Upper lobe of right lung (tissue), 1 donor: ENCODE measurements around the gene CS. TPM values are rescaled to one million over a fixed set of nuclear protein-coding genes. Genes with fewer than 3 reads are reported as not detected.
"Not testable (repeated sequence)": the region's sequence is repeated elsewhere in the genome, so short reads cannot be mapped to it uniquely, and the experiment has no call there.

ENCODE experiments used
- ATAC-seq: fragments of 200-7000 bp; cut with Tn5 transposase; one replicate; pipeline ENCODE4 v1.9.1; 2020; ENCODE audit warnings: mild to moderate bottlenecking, moderate library complexity
- DNase-seq: peaks from one replicate; pipeline ENCODE4 v3.0.0-alpha.2; 2020
- H3K27ac ChIP-seq: fragments of 200-600 bp; one replicate; pipeline ENCODE4 v1.8.0; 2022
- H3K27me3 ChIP-seq: fragments of 200-600 bp; one replicate; pipeline ENCODE4 v1.8.0; 2022; ENCODE audit warnings: mild to moderate bottlenecking
- H3K36me3 ChIP-seq: fragments of 200-600 bp; one replicate; pipeline ENCODE4 v1.8.0; 2022
- H3K4me1 ChIP-seq: fragments of 200-600 bp; one replicate; pipeline ENCODE4 v1.8.0; 2022
- H3K4me3 ChIP-seq: fragments of 200-600 bp; one replicate; pipeline ENCODE4 v1.8.0; 2022; ENCODE audit warnings: mild to moderate bottlenecking
- H3K9me3 ChIP-seq: fragments of 200-600 bp; one replicate; pipeline ENCODE4 v1.8.0; 2022
- intact Hi-C: fragments of 100-400 bp; cut with DNase I; formaldehyde crosslinking; loops from one replicate; pipeline ENCODE4 v1.11.0; 2022
- total RNA-seq: library from RNA; stranded (reverse); fragmentation: NEBNext Ultra II Directional; extraction: Animal tissue kit (Norgen Biotek cat#: 25700); gene quantifications from one replicate; pipeline ENCODE4 v1.2.1, GENCODE V29; 2021
- TF ChIP-seq, protein P1 (sequence below): fragments of 200-600 bp; IDR thresholded peaks from one replicate; pipeline ENCODE4 v1.8.0; 2022; ENCODE audit warnings: antibody characterized with exemption
- donor health status: DM: no; HTN: yes; CAD: no; lungs with severe emphysema.

The CS gene
- total RNA-seq, 1 donor from 2014 or later = 159 TPM

DNA sequence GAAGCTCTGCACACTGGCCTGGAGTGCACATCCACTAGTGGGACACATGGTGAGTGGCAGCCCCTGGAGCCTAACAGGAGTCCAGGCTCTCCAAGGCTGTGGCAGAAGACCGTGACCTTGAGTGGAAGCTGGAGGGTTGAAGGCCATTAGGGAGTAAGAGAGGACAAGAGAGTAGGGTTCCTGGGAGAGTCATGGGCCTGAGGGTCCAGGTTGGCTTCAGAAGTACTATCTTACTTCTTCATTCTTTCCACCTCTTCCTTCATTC lies 39.0 kb upstream of the CS start:
- DNase-seq = no peak
- H3K9me3 ChIP-seq = no peaks in the 10 kb centered on the region
- peaks cover 30% of the 10 kb centered on the region for H3K36me3 ChIP-seq
- H3K4me1 ChIP-seq = peaks cover 4% of the 10 kb centered on the region
- no peak for ATAC-seq
- TF ChIP-seq, protein P1, sequence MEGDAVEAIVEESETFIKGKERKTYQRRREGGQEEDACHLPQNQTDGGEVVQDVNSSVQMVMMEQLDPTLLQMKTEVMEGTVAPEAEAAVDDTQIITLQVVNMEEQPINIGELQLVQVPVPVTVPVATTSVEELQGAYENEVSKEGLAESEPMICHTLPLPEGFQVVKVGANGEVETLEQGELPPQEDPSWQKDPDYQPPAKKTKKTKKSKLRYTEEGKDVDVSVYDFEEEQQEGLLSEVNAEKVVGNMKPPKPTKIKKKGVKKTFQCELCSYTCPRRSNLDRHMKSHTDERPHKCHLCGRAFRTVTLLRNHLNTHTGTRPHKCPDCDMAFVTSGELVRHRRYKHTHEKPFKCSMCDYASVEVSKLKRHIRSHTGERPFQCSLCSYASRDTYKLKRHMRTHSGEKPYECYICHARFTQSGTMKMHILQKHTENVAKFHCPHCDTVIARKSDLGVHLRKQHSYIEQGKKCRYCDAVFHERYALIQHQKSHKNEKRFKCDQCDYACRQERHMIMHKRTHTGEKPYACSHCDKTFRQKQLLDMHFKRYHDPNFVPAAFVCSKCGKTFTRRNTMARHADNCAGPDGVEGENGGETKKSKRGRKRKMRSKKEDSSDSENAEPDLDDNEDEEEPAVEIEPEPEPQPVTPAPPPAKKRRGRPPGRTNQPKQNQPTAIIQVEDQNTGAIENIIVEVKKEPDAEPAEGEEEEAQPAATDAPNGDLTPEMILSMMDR = no peak
- intact Hi-C loops = loop anchor here (10.0 kb wide), 1 partner anchor 126 kb away; the partner anchor contains the start of gene SPRYD4
- H3K27me3 ChIP-seq = no peaks in the 10 kb centered on the region
- H3K4me3 ChIP-seq = no peak overlapping the region
- peak overlapping the region; percentile 39 for H3K27ac ChIP-seq

DNA sequence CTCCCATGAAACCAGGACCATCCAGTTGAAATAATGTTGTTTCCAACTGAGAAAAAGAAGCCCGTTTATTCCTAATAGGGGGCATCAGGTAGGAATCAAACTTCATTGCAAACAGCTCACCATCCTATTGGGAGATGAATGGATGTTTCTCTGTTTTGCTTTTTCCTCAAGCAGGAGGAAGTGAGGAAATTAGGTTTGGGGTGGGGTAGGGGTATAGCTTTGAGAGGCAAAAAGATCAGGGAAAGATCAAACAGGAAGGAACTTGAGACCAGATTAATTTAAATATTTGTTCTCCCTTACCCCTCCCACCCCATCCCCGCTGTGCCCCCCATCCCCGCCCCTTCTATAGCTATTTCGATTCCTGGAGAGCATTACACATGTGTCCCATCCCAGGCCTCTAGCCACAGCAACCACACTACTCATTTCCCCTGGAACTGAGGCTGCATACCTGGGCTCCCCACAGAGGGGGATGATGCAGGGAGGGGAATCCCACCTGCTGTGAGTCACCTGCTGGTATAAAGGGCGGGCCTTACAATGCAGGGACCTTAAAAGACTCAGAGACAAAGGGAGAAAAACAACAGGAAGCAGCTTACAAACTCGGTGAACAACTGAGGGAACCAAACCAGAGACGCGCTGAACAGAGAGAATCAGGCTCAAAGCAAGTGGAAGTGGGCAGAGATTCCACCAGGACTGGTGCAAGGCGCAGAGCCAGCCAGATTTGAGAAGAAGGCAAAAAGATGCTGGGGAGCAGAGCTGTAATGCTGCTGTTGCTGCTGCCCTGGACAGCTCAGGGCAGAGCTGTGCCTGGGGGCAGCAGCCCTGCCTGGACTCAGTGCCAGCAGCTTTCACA lies 38.4 kb upstream of the CS start, which contains the start of gene IL23A:
Gene IL23A, plus strand, starts transcription at position 577 of the 850 bp plus-strand sequence. Its CDS starts 161 bp downstream, at position 738.
- Histone ChIP-seq H3K9me3 (no peaks in the 10 kb centered on the region), H3K4me3 (no peak within 1 kb of the TSS), H3K27ac (peak within 1 kb of the TSS; percentile 39), H3K27me3 (no peaks in the 10 kb centered on the region), H3K36me3 (peaks cover 24% of the 10 kb centered on the region), H3K4me1 (peaks cover 4% of the 10 kb centered on the region)
- intact Hi-C loops = loop anchor here (10.0 kb wide), 1 partner anchor 126 kb away; the partner anchor contains the start of gene SPRYD4
- DNase-seq (no peak), ATAC-seq (no peak)
- TF ChIP-seq, protein P1 = no peak

- intact Hi-C loops = loop anchor here (10.0 kb wide), 1 partner anchor 127 kb away; the partner anchor contains the start of gene SPRYD4
- ATAC-seq = no peak
- no peaks in the 10 kb centered on the region for H3K27me3 ChIP-seq
- H3K27ac ChIP-seq = no peak overlapping the region
- TF ChIP-seq, protein P1 = no peak
- DNase-seq = no peak
- peaks cover 6% of the 10 kb centered on the region for H3K4me1 ChIP-seq
- no peaks in the 10 kb centered on the region for H3K9me3 ChIP-seq
- no peak overlapping the region for H3K4me3 ChIP-seq
- peaks cover 17% of the 10 kb centered on the region for H3K36me3 ChIP-seq
These were observed 37.7 kb upstream of the CS start for GRCh38 chr12:56337753-56338251.

GRCh38 chr12:56336361-56337167 lies 36.4 kb upstream of the CS start:
- no peak for DNase-seq
- peak; percentile 42 for ATAC-seq
- Histone ChIP-seq H3K27me3 (no peaks in the 10 kb centered on the region), H3K36me3 (peaks cover 5% of the 10 kb centered on the region), H3K9me3 (no peaks in the 10 kb centered on the region), H3K27ac (no peak overlapping the region), H3K4me1 (peaks cover 12% of the 10 kb centered on the region), H3K4me3 (no peak overlapping the region)
- TF ChIP-seq, protein P1 = no peak
- intact Hi-C loops = loop anchor here (10.0 kb wide), 1 partner anchor 128 kb away; the partner anchor contains the start of gene SPRYD4

- not testable (repeated sequence) for H3K27ac ChIP-seq, ATAC-seq, H3K4me3 ChIP-seq, H3K36me3 ChIP-seq, H3K9me3 ChIP-seq, DNase-seq, H3K27me3 ChIP-seq
- peaks cover 12% of the 10 kb centered on the region for H3K4me1 ChIP-seq
- intact Hi-C loops = loop anchor here (10.0 kb wide), 1 partner anchor 129 kb away; the partner anchor contains the start of gene SPRYD4
These were observed 35.4 kb upstream of the CS start for GRCh38 chr12:56335527-56335926.

- intact Hi-C loops = loop anchor here (10.0 kb wide), 1 partner anchor 130 kb away; the partner anchor contains the start of gene SPRYD4
- H3K9me3 ChIP-seq = no peaks in the 10 kb centered on the region
- H3K27me3 ChIP-seq = no peaks in the 10 kb centered on the region
- DNase-seq = no peak
- peaks cover 12% of the 10 kb centered on the region for H3K4me1 ChIP-seq
- ATAC-seq = no peak
- TF ChIP-seq, protein P1 = peak; percentile 4
- peak overlapping the region; percentile 97 for H3K27ac ChIP-seq
- peak overlapping the region; percentile 71 for H3K4me3 ChIP-seq
- no peaks in the 10 kb centered on the region for H3K36me3 ChIP-seq
These were observed 34.3 kb upstream of the CS start for GRCh38 chr12:56334490-56334793.
